MG63 (cell line): ENCODE results near the gene NUP50. TPM values are rescaled to one million over a fixed set of nuclear protein-coding genes. Genes with fewer than 3 reads are reported as not detected.
A peak's percentile ranks its signal among the peaks of the same experiment; 100 is the strongest.

Experiments
- DNase-seq: peaks from one replicate; pipeline ENCODE4 v3.0.0-alpha.2; 2020
- H3K27me3 ChIP-seq: fragments of 250-450 bp; sonication (Bioruptor Pico); 2 replicates; pipeline ENCODE4 v1.5.1; 2020; ENCODE audit warnings: mild to moderate bottlenecking, moderate library complexity
- H3K36me3 ChIP-seq: fragments of 250-450 bp; sonication (Bioruptor Pico); 2 replicates; pipeline ENCODE4 v1.5.1; 2020; ENCODE audit warnings: mild to moderate bottlenecking, moderate library complexity
- H3K4me3 ChIP-seq: fragments of 250-450 bp; sonication (Bioruptor Pico); 2 replicates; pipeline ENCODE4 v1.5.1; 2020; ENCODE audit warnings: mild to moderate bottlenecking, moderate library complexity
- H3K9me3 ChIP-seq: fragments of 250-450 bp; sonication (Bioruptor Pico); 2 replicates; pipeline ENCODE4 v1.5.1; 2020; ENCODE audit warnings: mild to moderate bottlenecking, moderate library complexity
- total RNA-seq: library from RNA; depleted of rRNA; stranded (reverse); fragments of >200 nt; shearing (Covaris generic); gene quantifications from 2 replicates; pipeline ENCODE4 v1.2.3, GENCODE V29; 2014; ENCODE audit warnings: low replicate concordance

NUP50 gene
- total RNA-seq, 1 experiment from 2014 or later = 32.6 TPM

GRCh38 chr22:45200860-45201511 is 37.3 kb downstream of the NUP50 start:
- H3K9me3 ChIP-seq = no peaks in the 10 kb centered on the region
- DNase-seq = peak; percentile 30
- peaks cover 27% of the 10 kb centered on the region for H3K36me3 ChIP-seq
- no peak overlapping the region for H3K4me3 ChIP-seq
- no peaks in the 10 kb centered on the region for H3K27me3 ChIP-seq

GRCh38 chr22:45201678-45202332 is 38.1 kb downstream of the NUP50 start:
- Histone ChIP-seq H3K36me3 (peaks cover 25% of the 10 kb centered on the region), H3K9me3 (no peaks in the 10 kb centered on the region), H3K27me3 (no peaks in the 10 kb centered on the region), H3K4me3 (no peak overlapping the region)
- peak; percentile 67 for DNase-seq

GRCh38 chr22:45202333-45203149 is 38.8 kb downstream of the NUP50 start:
- H3K36me3 ChIP-seq = peaks cover 25% of the 10 kb centered on the region
- peak; percentile 47 for DNase-seq
- H3K4me3 ChIP-seq = no peak overlapping the region
- no peaks in the 10 kb centered on the region for H3K9me3 ChIP-seq
- no peaks in the 10 kb centered on the region for H3K27me3 ChIP-seq

GRCh38 chr22:45203150-45203951 is 39.6 kb downstream of the NUP50 start:
- H3K9me3 ChIP-seq = no peaks in the 10 kb centered on the region
- no peak for DNase-seq
- no peak overlapping the region for H3K4me3 ChIP-seq
- peaks cover 25% of the 10 kb centered on the region for H3K36me3 ChIP-seq
- no peaks in the 10 kb centered on the region for H3K27me3 ChIP-seq

GRCh38 chr22:45204241-45204640 is 40.5 kb downstream of the NUP50 start:
- DNase-seq = no peak
- no peak overlapping the region for H3K4me3 ChIP-seq
- H3K36me3 ChIP-seq = peaks cover 31% of the 10 kb centered on the region
- H3K27me3 ChIP-seq = no peaks in the 10 kb centered on the region
- no peaks in the 10 kb centered on the region for H3K9me3 ChIP-seq

- Histone ChIP-seq H3K4me3 (no peak overlapping the region), H3K36me3 (peaks cover 28% of the 10 kb centered on the region), H3K9me3 (no peaks in the 10 kb centered on the region), H3K27me3 (no peaks in the 10 kb centered on the region)
- no peak for DNase-seq
These were observed 41.1 kb downstream of the NUP50 start for GRCh38 chr22:45204819-45205218.

- H3K4me3 ChIP-seq = no peak overlapping the region
- H3K9me3 ChIP-seq = no peaks in the 10 kb centered on the region
- no peaks in the 10 kb centered on the region for H3K27me3 ChIP-seq
- DNase-seq = no peak
- H3K36me3 ChIP-seq = peaks cover 31% of the 10 kb centered on the region
These were observed 41.7 kb downstream of the NUP50 start for GRCh38 chr22:45205276-45205925.

- H3K27me3 ChIP-seq = no peaks in the 10 kb centered on the region
- no peak for DNase-seq
- no peaks in the 10 kb centered on the region for H3K9me3 ChIP-seq
- H3K36me3 ChIP-seq = peaks cover 33% of the 10 kb centered on the region
- no peak overlapping the region for H3K4me3 ChIP-seq
These were observed 42.5 kb downstream of the NUP50 start for GRCh38 chr22:45206233-45206632.

GRCh38 chr22:45207533-45207932 is 43.8 kb downstream of the NUP50 start:
- no peak for DNase-seq

GRCh38 chr22:45207981-45208664 is 44.4 kb downstream of the NUP50 start:
- DNase-seq = no peak
- Histone ChIP-seq H3K4me3 (no peak overlapping the region), H3K36me3 (peaks cover 20% of the 10 kb centered on the region), H3K27me3 (no peaks in the 10 kb centered on the region), H3K9me3 (no peaks in the 10 kb centered on the region)

More at GRCh38 chr22:45207533-45207932, 43.8 kb downstream of the NUP50 start:
- H3K9me3 ChIP-seq = no peaks in the 10 kb centered on the region
- H3K27me3 ChIP-seq = no peaks in the 10 kb centered on the region
- no peak overlapping the region for H3K4me3 ChIP-seq
- peaks cover 26% of the 10 kb centered on the region for H3K36me3 ChIP-seq

GRCh38 chr22:45208696-45208992 is 44.9 kb downstream of the NUP50 start:
- no peaks in the 10 kb centered on the region for H3K9me3 ChIP-seq
- no peaks in the 10 kb centered on the region for H3K27me3 ChIP-seq
- peaks cover 19% of the 10 kb centered on the region for H3K36me3 ChIP-seq
- no peak for DNase-seq
- no peak overlapping the region for H3K4me3 ChIP-seq

- DNase-seq = peak; percentile 63
- H3K9me3 ChIP-seq = no peaks in the 10 kb centered on the region
- H3K27me3 ChIP-seq = no peaks in the 10 kb centered on the region
- H3K4me3 ChIP-seq = no peak overlapping the region
- peaks cover 19% of the 10 kb centered on the region for H3K36me3 ChIP-seq
These were observed 45.5 kb downstream of the NUP50 start for GRCh38 chr22:45208993-45209838.

GRCh38 chr22:45210174-45210573 is 46.4 kb downstream of the NUP50 start:
- Histone ChIP-seq H3K4me3 (no peak overlapping the region), H3K27me3 (no peaks in the 10 kb centered on the region), H3K36me3 (peaks cover 19% of the 10 kb centered on the region), H3K9me3 (no peaks in the 10 kb centered on the region)
- no peak for DNase-seq

GRCh38 chr22:45210577-45210976 is 46.9 kb downstream of the NUP50 start:
- no peak for DNase-seq
- H3K9me3 ChIP-seq = no peaks in the 10 kb centered on the region
- H3K36me3 ChIP-seq = peaks cover 19% of the 10 kb centered on the region
- H3K27me3 ChIP-seq = no peaks in the 10 kb centered on the region
- no peak overlapping the region for H3K4me3 ChIP-seq

- Histone ChIP-seq H3K4me3 (peak overlapping the region; percentile 49), H3K9me3 (no peaks in the 10 kb centered on the region), H3K27me3 (no peaks in the 10 kb centered on the region), H3K36me3 (peaks cover 19% of the 10 kb centered on the region)
- DNase-seq = no peak
These were observed 47.3 kb downstream of the NUP50 start for GRCh38 chr22:45210991-45211390.
